HUES48 (cell line): ENCODE results near the gene MDFIC2.
"Not testable (repeated sequence)": the region's sequence is repeated elsewhere in the genome, so short reads cannot be mapped to it uniquely, and the experiment has no call there.

Experiments used
- H3K27ac ChIP-seq: one replicate; pipeline ENCODE4 v1.7.0; 2013; ENCODE audit warnings: low read depth, low read length, inconsistent platforms
- H3K27me3 ChIP-seq: 2 replicates; pipeline ENCODE4 v1.6.1; 2013; ENCODE audit warnings: mild to moderate bottlenecking, low read length; ENCODE audit not compliant: control insufficient read depth, insufficient read depth
- H3K36me3 ChIP-seq: 2 replicates; pipeline ENCODE4 v1.6.1; 2013; ENCODE audit warnings: low read length; ENCODE audit not compliant: control insufficient read depth, insufficient read depth
- H3K4me1 ChIP-seq: 2 replicates; pipeline ENCODE4 v1.6.1; 2013; ENCODE audit warnings: mild to moderate bottlenecking, low read length; ENCODE audit not compliant: control insufficient read depth, insufficient read depth
- H3K4me3 ChIP-seq: 2 replicates; pipeline ENCODE4 v1.5.1; 2013; ENCODE audit warnings: mild to moderate bottlenecking, low read depth, low read length
- H3K9ac ChIP-seq: 2 replicates; pipeline ENCODE4 v1.6.1; 2013; ENCODE audit warnings: mild to moderate bottlenecking, low read depth, low read length, moderate library complexity
- H3K9me3 ChIP-seq: 2 replicates; pipeline ENCODE4 v1.6.1; 2013; ENCODE audit warnings: low read length; ENCODE audit not compliant: control insufficient read depth, insufficient read depth

MDFIC2 gene

GRCh38 chr3:70308760-70309159 is 3.7 kb downstream of the MDFIC2 start:
- H3K9me3 ChIP-seq, result no peaks in the 10 kb centered on the region
- H3K36me3 ChIP-seq, result no peaks in the 10 kb centered on the region
- H3K27me3 ChIP-seq, result no peaks in the 10 kb centered on the region
- no peak overlapping the region for H3K4me3 ChIP-seq
- H3K9ac ChIP-seq, result no peak overlapping the region
- no peak overlapping the region for H3K27ac ChIP-seq
- peaks cover 13% of the 10 kb centered on the region for H3K4me1 ChIP-seq

- H3K4me1 ChIP-seq, result peaks cover 8% of the 10 kb centered on the region
- H3K27ac ChIP-seq, result no peak overlapping the region
- H3K9ac ChIP-seq, result no peak overlapping the region
- no peaks in the 10 kb centered on the region for H3K36me3 ChIP-seq
- H3K4me3 ChIP-seq, result no peak overlapping the region
- H3K27me3 ChIP-seq, result no peaks in the 10 kb centered on the region
- no peaks in the 10 kb centered on the region for H3K9me3 ChIP-seq
These were observed 5.7 kb downstream of the MDFIC2 start for GRCh38 chr3:70306736-70307135.

DNA sequence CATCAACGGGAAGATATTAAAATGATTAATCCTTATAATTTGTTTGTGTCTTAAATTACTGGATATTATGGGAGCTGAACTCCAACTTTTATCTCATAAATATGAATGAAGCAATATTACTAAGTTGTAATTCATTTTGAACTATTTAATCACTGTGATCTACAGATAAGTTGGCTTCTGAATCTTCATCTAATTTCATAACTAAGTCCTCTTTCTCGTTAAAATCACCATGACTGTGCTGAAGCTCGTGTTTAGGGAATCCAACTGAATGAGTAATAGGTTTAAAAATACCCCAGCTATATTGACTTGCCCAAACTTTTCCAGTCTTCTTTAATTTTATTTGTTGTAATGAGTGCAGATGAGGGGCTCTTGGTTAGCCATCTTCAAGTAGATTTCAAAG is 14.1 kb downstream of the MDFIC2 start:
- H3K4me1 ChIP-seq, result no peaks in the 10 kb centered on the region
- H3K9ac ChIP-seq, result no peak overlapping the region
- no peak overlapping the region for H3K27ac ChIP-seq
- no peak overlapping the region for H3K4me3 ChIP-seq
- no peaks in the 10 kb centered on the region for H3K9me3 ChIP-seq
- H3K36me3 ChIP-seq, result no peaks in the 10 kb centered on the region
- no peaks in the 10 kb centered on the region for H3K27me3 ChIP-seq

DNA sequence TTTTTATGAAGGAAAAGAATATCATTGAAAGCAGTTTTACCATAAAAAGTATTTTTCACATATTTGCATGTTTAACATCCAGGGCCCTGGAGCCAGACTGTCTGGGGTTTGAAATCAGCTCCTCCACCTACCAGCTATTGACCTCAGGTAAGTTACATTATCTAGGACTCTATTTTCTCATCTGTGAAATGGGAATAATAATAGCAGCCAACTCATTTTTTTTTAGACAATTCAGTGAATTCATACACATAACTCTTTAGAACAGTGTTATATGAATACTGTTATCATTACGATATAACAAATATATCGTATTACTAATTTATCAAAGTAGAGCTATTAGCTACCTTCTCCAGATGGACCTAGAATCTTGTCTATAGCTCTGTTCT is 21.3 kb downstream of the MDFIC2 start:
- H3K4me1 ChIP-seq, result no peaks in the 10 kb centered on the region
- H3K27me3 ChIP-seq, result no peaks in the 10 kb centered on the region
- no peaks in the 10 kb centered on the region for H3K9me3 ChIP-seq
- H3K27ac ChIP-seq, result no peak overlapping the region
- no peak overlapping the region for H3K9ac ChIP-seq
- H3K4me3 ChIP-seq, result no peak overlapping the region
- H3K36me3 ChIP-seq, result no peaks in the 10 kb centered on the region

DNA sequence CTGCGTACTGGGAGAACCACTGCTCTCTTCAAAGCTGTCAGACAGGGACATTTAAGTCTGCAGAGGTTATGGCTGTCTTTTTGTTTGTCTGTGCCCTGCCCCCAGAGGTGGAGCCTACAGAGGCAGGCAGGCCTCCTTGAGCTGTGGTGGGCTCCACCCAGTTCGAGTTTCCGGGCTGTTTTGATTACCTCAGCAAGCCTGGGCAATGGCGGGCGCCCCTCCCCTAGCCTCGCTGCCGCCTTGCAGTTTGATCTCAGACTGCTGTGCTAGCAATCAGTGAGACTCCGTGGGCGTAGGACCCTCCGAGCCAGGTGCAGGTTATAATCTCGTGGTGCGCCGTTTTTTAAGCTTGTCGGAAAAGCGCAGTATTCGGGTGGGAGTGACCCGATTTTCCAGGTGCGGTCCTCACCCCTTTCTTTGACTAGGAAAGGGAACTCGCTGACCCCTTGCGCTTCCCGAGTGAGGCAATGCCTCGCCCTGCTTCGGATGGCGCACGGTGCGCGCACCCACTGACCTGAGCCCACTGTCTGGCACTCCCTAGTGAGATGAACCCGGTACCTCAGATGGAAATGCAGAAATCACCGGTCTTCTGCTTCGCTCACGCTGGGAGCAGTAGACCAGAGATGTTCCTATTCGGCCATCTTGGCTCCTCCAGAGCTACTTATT is 21.9 kb downstream of the MDFIC2 start:
- not testable (repeated sequence) for H3K9ac ChIP-seq, H3K36me3 ChIP-seq, H3K4me3 ChIP-seq, H3K9me3 ChIP-seq, H3K27me3 ChIP-seq, H3K27ac ChIP-seq, H3K4me1 ChIP-seq

- Histone ChIP-seq H3K27me3 (no peaks in the 10 kb centered on the region), H3K27ac (no peak overlapping the region), H3K4me3 (no peak overlapping the region), H3K36me3 (no peaks in the 10 kb centered on the region), H3K9ac (no peak overlapping the region), H3K9me3 (no peaks in the 10 kb centered on the region), H3K4me1 (peaks cover 9% of the 10 kb centered on the region)
These were observed 30.8 kb downstream of the MDFIC2 start for GRCh38 chr3:70281663-70282062.

DNA sequence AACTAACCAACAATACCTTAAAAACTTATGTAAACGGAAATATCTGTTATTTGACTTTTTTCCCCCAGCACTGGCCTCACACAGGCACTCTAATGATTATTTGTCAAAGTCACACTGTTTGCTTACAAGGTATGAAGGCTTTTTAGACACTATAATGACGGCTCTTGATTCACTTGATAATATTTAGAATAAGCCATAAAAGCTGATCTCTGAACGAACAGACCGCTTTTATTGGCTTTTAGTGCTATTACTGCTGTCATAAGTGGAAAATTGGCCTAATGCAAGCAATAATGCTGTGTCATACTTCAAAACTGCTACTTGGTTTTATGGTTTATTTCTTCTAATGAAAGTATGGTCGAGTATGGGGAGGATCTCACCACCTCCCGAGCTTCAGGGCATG is 35.1 kb downstream of the MDFIC2 start:
- Histone ChIP-seq H3K4me3 (no peak overlapping the region), H3K36me3 (no peaks in the 10 kb centered on the region), H3K9me3 (no peaks in the 10 kb centered on the region), H3K9ac (no peak overlapping the region), H3K27ac (no peak overlapping the region), H3K27me3 (no peaks in the 10 kb centered on the region), H3K4me1 (peaks cover 9% of the 10 kb centered on the region)

DNA sequence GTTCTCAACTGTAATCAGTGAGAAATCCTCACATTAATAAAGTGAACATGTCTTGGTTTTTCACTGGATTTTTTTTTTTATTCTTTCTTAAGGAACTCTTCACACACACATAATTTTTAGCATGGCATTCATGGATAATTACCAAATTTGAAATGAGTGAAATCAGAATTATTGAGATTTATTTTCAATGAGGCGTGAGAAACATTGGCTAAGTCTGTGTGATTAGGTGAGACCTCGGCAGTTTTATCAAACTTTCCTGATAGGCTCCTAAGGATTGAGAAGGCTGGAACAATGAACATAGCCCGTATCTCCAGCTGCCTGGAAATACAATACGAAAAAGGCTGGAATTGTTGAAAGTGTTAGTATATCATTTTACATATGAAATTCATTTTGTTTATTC is 35.5 kb downstream of the MDFIC2 start:
- Histone ChIP-seq H3K9ac (no peak overlapping the region), H3K4me1 (peaks cover 9% of the 10 kb centered on the region), H3K36me3 (no peaks in the 10 kb centered on the region), H3K9me3 (no peaks in the 10 kb centered on the region), H3K4me3 (no peak overlapping the region), H3K27me3 (no peaks in the 10 kb centered on the region), H3K27ac (no peak overlapping the region)

- H3K4me1 ChIP-seq, result no peaks in the 10 kb centered on the region
- no peak overlapping the region for H3K4me3 ChIP-seq
- H3K36me3 ChIP-seq, result no peaks in the 10 kb centered on the region
- no peak overlapping the region for H3K9ac ChIP-seq
- no peaks in the 10 kb centered on the region for H3K9me3 ChIP-seq
- H3K27me3 ChIP-seq, result no peaks in the 10 kb centered on the region
- no peak overlapping the region for H3K27ac ChIP-seq
These were observed 38.9 kb downstream of the MDFIC2 start for GRCh38 chr3:70273492-70273891.

DNA sequence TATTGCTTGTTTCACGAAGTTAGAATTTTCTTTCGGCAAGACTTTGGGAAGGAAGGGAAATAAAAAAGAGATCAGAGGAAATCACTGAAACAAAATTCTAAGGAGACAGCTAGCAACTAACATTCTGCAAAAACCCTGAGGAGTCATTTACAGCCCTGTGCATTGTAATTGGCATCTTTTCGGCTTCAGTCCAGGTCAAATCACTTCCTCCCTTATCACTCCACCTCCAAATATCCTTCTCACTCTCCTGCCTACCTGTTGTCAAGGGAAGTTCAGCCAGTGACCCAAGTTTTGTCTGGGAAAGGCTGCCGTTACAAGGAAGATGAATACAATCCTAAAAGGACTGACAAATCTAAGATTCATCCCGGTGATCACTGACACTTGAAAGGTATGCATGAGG is 39.6 kb downstream of the MDFIC2 start:
- Histone ChIP-seq H3K27me3 (no peaks in the 10 kb centered on the region), H3K4me3 (no peak overlapping the region), H3K36me3 (no peaks in the 10 kb centered on the region), H3K9me3 (no peaks in the 10 kb centered on the region), H3K4me1 (no peaks in the 10 kb centered on the region), H3K9ac (no peak overlapping the region), H3K27ac (no peak overlapping the region)

- no peaks in the 10 kb centered on the region for H3K27me3 ChIP-seq
- no peaks in the 10 kb centered on the region for H3K36me3 ChIP-seq
- no peaks in the 10 kb centered on the region for H3K9me3 ChIP-seq
- no peak overlapping the region for H3K9ac ChIP-seq
- no peak overlapping the region for H3K27ac ChIP-seq
- no peaks in the 10 kb centered on the region for H3K4me1 ChIP-seq
- H3K4me3 ChIP-seq, result no peak overlapping the region
These were observed 48.2 kb downstream of the MDFIC2 start for GRCh38 chr3:70264122-70264780.
